ENCODE measurements around the gene CRB2. TPM values are rescaled to one million over a fixed set of nuclear protein-coding genes. Genes with fewer than 3 reads are reported as not detected.

CRB2 gene
- total and polyA plus RNA-seq, 2 donors (not counting 1 experiment from before 2014, with no cell fraction given) = 1.4 to 2.4 TPM

GRCh38 chr9:123323196-123324013 lies 32.6 kb upstream of the CRB2 start:
- DNase-seq = no peak
- H3K79me2 ChIP-seq (ENCODE audit: control insufficient read depth, insufficient read depth, low read length) = peaks cover 5% of the 10 kb centered on the region
- peak overlapping the region; percentile 89 for H3K27ac Mint-ChIP-seq
- peaks cover 88% of the 10 kb centered on the region for H3K4me1 Mint-ChIP-seq
- WGBS (ENCODE audit: insufficient coverage) = 56% methylated on average over 11 of the region's 13 CpGs
- ATAC-seq (ENCODE audit: low read depth) = no peak
- H3K27ac ChIP-seq (ENCODE audit: low read length in 2 of 2) = peak overlapping the region; percentile 73 to 86
- no peaks in the 10 kb centered on the region for H3K27me3 ChIP-seq (replicated peaks in 1 of 4; ENCODE audit: control extremely low read depth in 1 of 4, control insufficient read depth in 3 of 4, insufficient read depth in 4 of 4, low read length in 3 of 4)
- peak overlapping the region in 4 of 5 experiments; percentile 1 to 41 (median 34) for H3K4me3 ChIP-seq (ENCODE audit: control extremely low read depth in 1 of 5, extremely low read depth in 1 of 5, insufficient read depth in 1 of 5, low read depth in 2 of 5, low read length in 4 of 5)
- H3K4me3 Mint-ChIP-seq = peak overlapping the region; percentile 66
- ChIA-PET POLR2A (interaction anchor here (0.5 to 5.5 kb wide), 6 partner anchors 15 to 383 kb away, joined by 3 to 63 read pairs (median 5); partner anchors contain the start of gene RABGAP1), CTCF (interaction anchor here (0.5 to 7.3 kb wide), 7 partner anchors 14 to 223 kb away, joined by 3 to 60 read pairs (median 3); no protein-coding TSS in a partner anchor)
- H3K9ac ChIP-seq (ENCODE audit: low read length) = peak overlapping the region; percentile 58
- peak overlapping the region; percentile 82 for H3K4me2 ChIP-seq (replicated peaks; ENCODE audit: low read depth, low read length, poor library complexity, severe bottlenecking)
- H3K9me3 ChIP-seq (ENCODE audit: control extremely low read depth in 1 of 3, control insufficient read depth in 2 of 3, insufficient read depth in 1 of 3, low read length in 2 of 3) = no peaks in the 10 kb centered on the region
- no peaks in the 10 kb centered on the region for H3K27me3 Mint-ChIP-seq
- no peaks in the 10 kb centered on the region for H3K9me3 Mint-ChIP-seq (ENCODE audit: insufficient read depth)
- TF ChIP-seq EZH2 (IDR thresholded peaks at IDR 0.05; ENCODE audit: borderline replicate concordance, insufficient read depth, low read depth, low read length, poor library complexity, severe bottlenecking) (no peak), CTCF (IDR thresholded peaks at IDR 0.05) (no peak)
- no peaks in the 10 kb centered on the region for H4K20me1 ChIP-seq (ENCODE audit: control insufficient read depth, insufficient read depth, low read length, poor library complexity, severe bottlenecking)
- intact Hi-C loops (cut with micrococcal nuclease) = loop anchor here (5.0 kb wide), 1 partner anchor 96 kb away; no protein-coding TSS in a partner anchor
- peak overlapping the region; percentile 86 for H2AFZ ChIP-seq (ENCODE audit: insufficient read depth, low read depth, low read length, poor library complexity, severe bottlenecking)
- peaks cover 64 to 77% of the 10 kb centered on the region in 2 donors for H3K4me1 ChIP-seq (ENCODE audit: control insufficient read depth in 2 of 2, insufficient read depth in 2 of 2, low read length in 2 of 2)
- H3K36me3 ChIP-seq (replicated peaks in 1 of 2; ENCODE audit: control extremely low read depth in 1 of 2, control insufficient read depth in 1 of 2, extremely low read depth in 1 of 2, insufficient read depth in 2 of 2, low read length in 1 of 2) = no peaks in the 10 kb centered on the region
